GM23338 (cell line): Measurements from ENCODE around the gene TSBP1. TPM values are rescaled to one million over a fixed set of nuclear protein-coding genes. Genes with fewer than 3 reads are reported as not detected.

Experiments used
- ATAC-seq: fragments of 200-7000 bp; cut with Tn5 transposase; 3 replicates; pipeline ENCODE4 v1.9.1; 2020
- DNase-seq: peaks from one replicate; pipeline ENCODE4 v3.0.0-alpha.2; 2015; ENCODE audit warnings: low spot score
- H2AFZ ChIP-seq: fragments of 200-600 bp; sonication (generic); 2 replicates; pipeline ENCODE4 v1.8.0; 2016; ENCODE audit warnings: antibody characterized with exemption, mild to moderate bottlenecking, moderate library complexity
- H3F3A ChIP-seq: fragments of 200-600 bp; sonication (generic); replicated peaks from 2 replicates; pipeline ENCODE4 v1.8.0; 2017; ENCODE audit warnings: antibody characterized with exemption, mixed run types, low read depth
- H3K27ac ChIP-seq: fragments of 200-600 bp; sonication (generic); 2 replicates; pipeline ENCODE4 v1.6.1; 2016; ENCODE audit warnings: low read depth
- H3K27me3 ChIP-seq: fragments of 200-600 bp; sonication (generic); 2 replicates; pipeline ENCODE4 v1.8.0; 2016; ENCODE audit warnings: mild to moderate bottlenecking, mixed run types, moderate library complexity; ENCODE audit not compliant: insufficient read depth
- H3K36me3 ChIP-seq: fragments of 200-600 bp; sonication (generic); 2 replicates; pipeline ENCODE4 v1.8.0; 2016; ENCODE audit warnings: mild to moderate bottlenecking; ENCODE audit not compliant: insufficient read depth
- H3K4me1 ChIP-seq: fragments of 200-600 bp; sonication (generic); 2 replicates; pipeline ENCODE4 v1.8.0; 2016; ENCODE audit warnings: mild to moderate bottlenecking, moderate library complexity; ENCODE audit not compliant: insufficient read depth
- H3K4me2 ChIP-seq: fragments of 200-600 bp; sonication (generic); 2 replicates; pipeline ENCODE4 v1.7.1; 2017; ENCODE audit warnings: mixed run types
- H3K4me3 ChIP-seq: fragments of 200-600 bp; sonication (generic); 2 replicates; pipeline ENCODE4 v1.6.1; 2016; ENCODE audit warnings: mixed run types
- H3K79me2 ChIP-seq: fragments of 200-600 bp; sonication (generic); replicated peaks from 2 replicates; pipeline ENCODE4 v1.8.0; 2017; ENCODE audit warnings: mild to moderate bottlenecking; ENCODE audit not compliant: insufficient read depth
- H3K9me2 ChIP-seq: fragments of 200-600 bp; sonication (generic); 2 replicates; pipeline ENCODE4 v1.8.0; 2017; ENCODE audit not compliant: insufficient read depth
- H4K20me1 ChIP-seq: fragments of 200-600 bp; sonication (generic); replicated peaks from 2 replicates; pipeline ENCODE4 v1.8.0; 2017; ENCODE audit warnings: mild to moderate bottlenecking; ENCODE audit not compliant: insufficient read depth
- H3K27ac Mint-ChIP-seq: 2 replicates; pipeline ENCODE4 v1.8.0; 2020; ENCODE audit warnings: inconsistent platforms, mild to moderate bottlenecking, moderate library complexity, mixed read lengths
- H3K27me3 Mint-ChIP-seq: 3 replicates; pipeline ENCODE4 v1.8.0; 2022; ENCODE audit warnings: low read depth, mild to moderate bottlenecking, moderate library complexity, mixed read lengths, inconsistent platforms; ENCODE audit not compliant: insufficient read depth, poor library complexity
- H3K36me3 Mint-ChIP-seq: 3 replicates; pipeline ENCODE4 v1.8.0; 2021; ENCODE audit warnings: low read depth, mild to moderate bottlenecking, inconsistent platforms, moderate library complexity, mixed read lengths
- H3K4me1 Mint-ChIP-seq: 3 replicates; pipeline ENCODE4 v1.8.0; 2020; ENCODE audit warnings: mild to moderate bottlenecking, inconsistent platforms, mixed read lengths
- H3K4me3 Mint-ChIP-seq: 3 replicates; pipeline ENCODE4 v1.8.0; 2021; ENCODE audit warnings: moderate library complexity, mild to moderate bottlenecking, inconsistent platforms, mixed read lengths
- H3K9me3 Mint-ChIP-seq: 3 replicates; pipeline ENCODE4 v1.8.0; 2020; ENCODE audit warnings: moderate library complexity, mild to moderate bottlenecking, inconsistent platforms, mixed read lengths
- EZH2 ChIP-seq: fragments of 200-600 bp; sonication (generic); IDR thresholded peaks from one replicate; pipeline ENCODE4 v1.8.0; 2017; ENCODE audit warnings: antibody characterized with exemption, mild to moderate bottlenecking, low read depth; ENCODE audit not compliant: unreplicated experiment
- NANOG ChIP-seq: IDR thresholded peaks from 2 replicates; pipeline ENCODE4 v1.6.1; 2016; ENCODE audit warnings: antibody characterized with exemption, borderline replicate concordance
- STAT1 ChIP-seq: IDR thresholded peaks from one replicate; pipeline ENCODE4 v1.6.1; 2016; ENCODE audit warnings: antibody characterized with exemption; ENCODE audit not compliant: unreplicated experiment
- ZNF114 ChIP-seq: fragments of 250-450 bp; sonication (Bioruptor Pico); IDR thresholded peaks from 2 replicates; pipeline ENCODE4 v1.5.0; 2020; ENCODE audit warnings: mild to moderate bottlenecking, moderate library complexity
- ZNF331 ChIP-seq: fragments of 250-450 bp; sonication (Bioruptor Pico); IDR thresholded peaks from 2 replicates; pipeline ENCODE4 v1.5.0; 2020; ENCODE audit warnings: low read depth, mild to moderate bottlenecking, moderate library complexity
- ZNF462 ChIP-seq: fragments of 250-450 bp; sonication (Bioruptor Pico); IDR thresholded peaks from 2 replicates; pipeline ENCODE4 v1.5.0; 2020; ENCODE audit warnings: mild to moderate bottlenecking, moderate library complexity
- polyA plus RNA-seq: library from polyadenylated mRNA; unstranded; fragments of >200 nt; fragmentation: Nextera tagmentation; extraction: Ambion mirVana; gene quantifications from 2 replicates; pipeline ENCODE4 v1.2.1, GENCODE V29; 2016
- total RNA-seq: library from RNA; depleted of rRNA; stranded (reverse); fragments of >200 nt; shearing (Covaris generic); gene quantifications from 2 replicates; pipeline ENCODE4 v1.2.3, GENCODE V29; 2014

TSBP1 gene
- total and polyA plus RNA-seq, 2 experiments from 2014 or later, result 0.15 TPM; not detected in 1

GRCh38 chr6:32327103-32327502 lies 44.6 kb downstream of the TSBP1 start:
- Histone ChIP-seq H2AFZ (no peak overlapping the region), H3K4me2 (no peak overlapping the region), H3K4me3 (no peak overlapping the region), H3K79me2 (no peaks in the 10 kb centered on the region), H3K27me3 (no peaks in the 10 kb centered on the region), H3K4me1 (no peaks in the 10 kb centered on the region), H3K36me3 (no peaks in the 10 kb centered on the region), H3F3A (no peaks in the 10 kb centered on the region), H3K9me2 (no peaks in the 10 kb centered on the region), H4K20me1 (no peaks in the 10 kb centered on the region), H3K27ac (no peak overlapping the region)
- no peaks in the 10 kb centered on the region for H3K27me3 Mint-ChIP-seq
- no peaks in the 10 kb centered on the region for H3K36me3 Mint-ChIP-seq
- no peak overlapping the region for H3K27ac Mint-ChIP-seq
- TF ChIP-seq NANOG (no peak), ZNF331 (CRISPR knock-in tag) (no peak), ZNF462 (no peak), EZH2 (no peak), ZNF114 (CRISPR knock-in tag) (no peak), STAT1 (no peak)
- ATAC-seq (no peak), DNase-seq (no peak)
- H3K9me3 Mint-ChIP-seq, result no peaks in the 10 kb centered on the region; the same call in 2 of the 3 replicates
- H3K4me1 Mint-ChIP-seq, result no peaks in the 10 kb centered on the region
- H3K4me3 Mint-ChIP-seq, result no peak overlapping the region

- Mint-ChIP-seq H3K4me1 (peaks cover 15% of the 10 kb centered on the region), H3K27ac (no peak overlapping the region), H3K4me3 (no peak overlapping the region), H3K9me3 (no peaks in the 10 kb centered on the region), H3K27me3 (no peaks in the 10 kb centered on the region), H3K36me3 (no peaks in the 10 kb centered on the region)
- Histone ChIP-seq H3F3A (no peaks in the 10 kb centered on the region), H3K36me3 (no peaks in the 10 kb centered on the region), H3K79me2 (no peaks in the 10 kb centered on the region), H3K4me3 (no peak overlapping the region), H3K4me2 (no peak overlapping the region), H4K20me1 (no peaks in the 10 kb centered on the region), H3K9me2 (no peaks in the 10 kb centered on the region), H2AFZ (no peak overlapping the region), H3K27me3 (no peaks in the 10 kb centered on the region), H3K4me1 (peaks cover 9% of the 10 kb centered on the region), H3K27ac (no peak overlapping the region)
- DNase-seq, result no peak
- ATAC-seq, result no peak
- no peak for TF ChIP-seq STAT1
- TF ChIP-seq ZNF462, result no peak
- no peak for TF ChIP-seq NANOG
These were observed 53.2 kb downstream of the TSBP1 start for GRCh38 chr6:32318501-32318900.
